Stimulated activated naive CD8-positive, alpha-beta T cell treated with anti-CD3 and anti-CD28 coated beads, Interleukin-15, amount 100 ng/mL, for 72 hours (primary cell): Measurements from ENCODE around the gene PHACTR1.
"Not testable (repeated sequence)": the region's sequence is repeated elsewhere in the genome, so short reads cannot be mapped to it uniquely, and the experiment has no call there.

Experiments used
- ATAC-seq: fragments of 150-1000 bp; cut with Tn5 transposase; 2 replicates; pipeline ENCODE4 v1.10.0; 2021; ENCODE audit warnings: mild to moderate bottlenecking, moderate library complexity
- DNase-seq, 2 donors: peaks; one replicate each; pipeline ENCODE4 v3.0.0; 2021 to 2022
- H3K27ac Mint-ChIP-seq, 2 donors: one replicate each; pipeline ENCODE4 v1.8.0; 2022; ENCODE audit warnings: mild to moderate bottlenecking in 2 of 2, mixed read lengths in 2 of 2, moderate library complexity in 2 of 2
- H3K27me3 Mint-ChIP-seq: one replicate; pipeline ENCODE4 v1.8.0; 2022; ENCODE audit warnings: mixed read lengths
- H3K4me1 Mint-ChIP-seq: one replicate; pipeline ENCODE4 v1.8.0; 2022; ENCODE audit warnings: mild to moderate bottlenecking, mixed read lengths
- H3K4me3 Mint-ChIP-seq, 2 donors: one replicate each; pipeline ENCODE4 v1.8.0; 2022; ENCODE audit warnings: mild to moderate bottlenecking in 2 of 2, mixed read lengths in 2 of 2, moderate library complexity in 1 of 2
- H3K9me3 Mint-ChIP-seq, 2 donors: one replicate each; pipeline ENCODE4 v1.8.0; 2022; ENCODE audit warnings: mixed read lengths in 2 of 2

PHACTR1 gene

DNA sequence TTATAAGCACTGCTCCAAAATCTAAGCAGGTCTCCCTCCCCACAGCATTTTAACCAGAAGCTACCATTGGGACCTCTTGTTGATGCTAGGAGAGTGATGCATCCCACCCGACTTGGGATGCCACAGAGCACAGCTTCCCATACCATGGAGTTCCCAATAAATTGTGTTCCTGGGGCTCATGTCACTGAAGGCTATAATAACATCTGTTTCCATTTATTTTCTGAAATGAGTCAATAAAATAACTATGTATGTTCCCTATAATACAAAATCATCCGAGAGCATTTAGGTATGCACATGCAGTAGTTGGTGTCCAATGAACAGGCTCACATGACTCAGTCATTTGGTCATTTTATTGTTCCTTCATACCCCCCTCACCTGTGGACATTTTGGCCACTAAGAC, 407.6 kb downstream of the PHACTR1 start:
- ATAC-seq (no peak), DNase-seq (no peak)
- no peaks in the 10 kb centered on the region for H3K4me1 Mint-ChIP-seq
- H3K27me3 Mint-ChIP-seq, result peaks cover 16% of the 10 kb centered on the region
- no peaks in the 10 kb centered on the region for H3K9me3 Mint-ChIP-seq
- no peak overlapping the region for H3K4me3 Mint-ChIP-seq
- no peak overlapping the region for H3K27ac Mint-ChIP-seq

- no peaks in the 10 kb centered on the region for H3K9me3 Mint-ChIP-seq
- no peak for DNase-seq
- H3K4me1 Mint-ChIP-seq, result no peaks in the 10 kb centered on the region
- no peak overlapping the region for H3K27ac Mint-ChIP-seq
- peaks cover 11% of the 10 kb centered on the region for H3K27me3 Mint-ChIP-seq
- no peak overlapping the region for H3K4me3 Mint-ChIP-seq
- no peak for ATAC-seq
These were observed 409.3 kb downstream of the PHACTR1 start for GRCh38 chr6:13125841-13126240.

DNA sequence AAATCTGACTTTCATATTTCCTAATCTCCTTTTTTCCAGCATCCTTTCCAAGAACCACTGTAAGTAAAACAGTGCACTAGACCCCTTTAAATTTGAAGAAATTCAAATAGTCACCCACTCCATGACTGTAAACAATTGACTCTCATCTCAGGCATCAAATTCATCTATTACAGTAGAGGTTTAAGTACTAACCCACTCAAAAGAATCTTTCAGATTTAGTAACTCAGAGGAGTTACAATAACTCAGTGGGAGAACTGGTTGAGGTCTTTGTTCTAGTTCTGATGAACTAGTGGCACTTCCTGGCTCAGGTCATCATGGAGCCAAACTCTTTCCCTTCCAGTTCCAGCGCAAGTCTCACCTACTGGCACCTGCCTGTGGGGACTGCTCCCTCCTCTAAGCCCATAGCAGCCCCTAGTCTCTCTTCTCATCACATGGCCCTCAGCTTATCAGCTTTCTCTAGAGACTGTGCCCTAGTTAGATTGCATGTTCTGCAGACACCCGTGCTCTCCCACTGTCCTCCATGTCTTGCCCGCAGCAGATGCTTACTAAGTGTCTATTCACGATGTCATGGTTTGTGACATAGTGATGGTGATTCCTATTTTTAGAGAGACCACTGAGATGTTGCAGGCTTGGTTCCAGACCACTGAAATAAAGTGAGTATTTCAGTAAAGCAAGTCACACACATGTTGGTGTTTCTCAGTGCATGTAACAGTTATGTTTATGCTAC, 415.5 kb downstream of the PHACTR1 start:
- Mint-ChIP-seq H3K27me3 (peaks cover 9% of the 10 kb centered on the region), H3K4me3 (no peak overlapping the region), H3K27ac (no peak overlapping the region), H3K4me1 (no peaks in the 10 kb centered on the region), H3K9me3 (no peaks in the 10 kb centered on the region)
- DNase-seq (no peak), ATAC-seq (no peak)

- not testable (repeated sequence) for H3K27me3 Mint-ChIP-seq, H3K4me3 Mint-ChIP-seq, DNase-seq, H3K4me1 Mint-ChIP-seq, ATAC-seq, H3K9me3 Mint-ChIP-seq, H3K27ac Mint-ChIP-seq
These were observed 417.3 kb downstream of the PHACTR1 start for GRCh38 chr6:13133894-13134293.

GRCh38 chr6:13135152-13135551, 418.6 kb downstream of the PHACTR1 start:
- ATAC-seq, result no peak
- no peak for DNase-seq
- Mint-ChIP-seq H3K4me3 (no peak overlapping the region), H3K9me3 (no peaks in the 10 kb centered on the region), H3K27ac (no peak overlapping the region), H3K4me1 (no peaks in the 10 kb centered on the region), H3K27me3 (peaks cover 3% of the 10 kb centered on the region)

- H3K4me1 Mint-ChIP-seq, result no peaks in the 10 kb centered on the region
- H3K9me3 Mint-ChIP-seq, result no peaks in the 10 kb centered on the region
- DNase-seq, result no peak
- no peak for ATAC-seq
- H3K27me3 Mint-ChIP-seq, result no peaks in the 10 kb centered on the region
- no peak overlapping the region for H3K4me3 Mint-ChIP-seq
- no peak overlapping the region for H3K27ac Mint-ChIP-seq
These were observed 422.6 kb downstream of the PHACTR1 start for GRCh38 chr6:13139119-13139518.

- Mint-ChIP-seq H3K4me3 (no peak overlapping the region), H3K4me1 (no peaks in the 10 kb centered on the region), H3K9me3 (no peaks in the 10 kb centered on the region), H3K27me3 (no peaks in the 10 kb centered on the region), H3K27ac (no peak overlapping the region)
- no peak for DNase-seq
- no peak for ATAC-seq
These were observed 424.4 kb downstream of the PHACTR1 start for GRCh38 chr6:13140980-13141379.

- Mint-ChIP-seq H3K27ac (no peak overlapping the region), H3K4me3 (no peak overlapping the region), H3K9me3 (no peaks in the 10 kb centered on the region), H3K4me1 (no peaks in the 10 kb centered on the region), H3K27me3 (no peaks in the 10 kb centered on the region)
- ATAC-seq (no peak), DNase-seq (no peak)
These were observed 424.8 kb downstream of the PHACTR1 start for GRCh38 chr6:13141387-13141786.

GRCh38 chr6:13142611-13143010, 426.0 kb downstream of the PHACTR1 start:
- Mint-ChIP-seq H3K4me1 (no peaks in the 10 kb centered on the region), H3K27ac (no peak overlapping the region), H3K9me3 (no peaks in the 10 kb centered on the region), H3K4me3 (no peak overlapping the region), H3K27me3 (no peaks in the 10 kb centered on the region)
- DNase-seq, result no peak
- ATAC-seq, result no peak

DNA sequence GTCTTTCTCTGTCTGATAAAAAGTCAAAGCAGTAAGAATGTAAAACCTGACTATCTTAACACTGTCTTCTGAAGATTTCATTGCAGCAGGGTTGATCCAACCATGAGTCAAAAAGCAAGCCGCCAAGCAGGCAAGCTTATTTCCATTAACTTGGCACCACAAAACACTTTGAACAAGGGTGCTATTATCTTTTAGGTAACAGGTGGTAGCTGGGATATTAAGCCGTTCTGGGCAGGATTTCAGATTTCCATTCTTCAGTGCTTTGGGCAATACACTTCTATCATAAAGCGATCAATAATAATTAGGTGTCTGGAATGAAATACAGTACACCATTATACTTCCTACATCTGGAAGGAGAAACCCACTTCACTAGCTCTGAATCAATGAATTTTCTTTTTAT, 429.9 kb downstream of the PHACTR1 start:
- ATAC-seq (no peak), DNase-seq (no peak)
- H3K4me1 Mint-ChIP-seq, result no peaks in the 10 kb centered on the region
- no peak overlapping the region for H3K4me3 Mint-ChIP-seq
- H3K27ac Mint-ChIP-seq, result no peak overlapping the region
- H3K9me3 Mint-ChIP-seq, result no peaks in the 10 kb centered on the region
- H3K27me3 Mint-ChIP-seq, result no peaks in the 10 kb centered on the region

GRCh38 chr6:13147376-13147775, 430.8 kb downstream of the PHACTR1 start:
- ATAC-seq, result no peak
- Mint-ChIP-seq H3K4me3 (no peak overlapping the region), H3K9me3 (no peaks in the 10 kb centered on the region), H3K4me1 (no peaks in the 10 kb centered on the region), H3K27ac (no peak overlapping the region), H3K27me3 (peaks cover 1% of the 10 kb centered on the region)
- DNase-seq, result no peak

DNA sequence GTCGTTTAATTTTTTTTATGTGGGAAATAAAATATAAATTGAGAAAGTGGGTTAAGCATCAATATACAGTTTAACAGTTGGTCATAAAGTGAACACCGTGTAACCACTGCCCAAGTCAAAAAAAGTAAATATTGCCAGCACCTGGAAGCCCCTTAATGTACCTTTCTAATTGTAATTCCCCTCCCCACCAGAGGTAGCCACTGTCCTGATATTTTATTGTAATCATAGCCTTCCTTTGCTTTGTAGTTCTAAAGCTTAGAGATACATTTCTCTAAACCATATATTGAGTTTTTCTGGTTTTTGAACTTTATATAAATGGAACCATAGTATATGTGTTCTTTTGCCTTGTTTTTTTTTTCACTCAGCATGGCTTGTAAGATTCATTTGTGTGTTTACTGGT, 431.2 kb downstream of the PHACTR1 start:
- H3K27me3 Mint-ChIP-seq, result peaks cover 5% of the 10 kb centered on the region
- no peak overlapping the region for H3K4me3 Mint-ChIP-seq
- no peaks in the 10 kb centered on the region for H3K4me1 Mint-ChIP-seq
- no peaks in the 10 kb centered on the region for H3K9me3 Mint-ChIP-seq
- ATAC-seq (no peak), DNase-seq (no peak)
- H3K27ac Mint-ChIP-seq, result no peak overlapping the region

- Mint-ChIP-seq H3K9me3 (no peaks in the 10 kb centered on the region), H3K27me3 (peaks cover 8% of the 10 kb centered on the region), H3K4me3 (no peak overlapping the region), H3K27ac (no peak overlapping the region), H3K4me1 (no peaks in the 10 kb centered on the region)
- ATAC-seq (no peak), DNase-seq (no peak)
These were observed 436.2 kb downstream of the PHACTR1 start for GRCh38 chr6:13152764-13153163.

GRCh38 chr6:13156381-13156780, 439.8 kb downstream of the PHACTR1 start:
- DNase-seq (no peak), ATAC-seq (no peak)
- no peaks in the 10 kb centered on the region for H3K4me1 Mint-ChIP-seq
- H3K9me3 Mint-ChIP-seq, result no peaks in the 10 kb centered on the region
- H3K27me3 Mint-ChIP-seq, result peaks cover 8% of the 10 kb centered on the region
- no peak overlapping the region for H3K4me3 Mint-ChIP-seq
- H3K27ac Mint-ChIP-seq, result no peak overlapping the region

DNA sequence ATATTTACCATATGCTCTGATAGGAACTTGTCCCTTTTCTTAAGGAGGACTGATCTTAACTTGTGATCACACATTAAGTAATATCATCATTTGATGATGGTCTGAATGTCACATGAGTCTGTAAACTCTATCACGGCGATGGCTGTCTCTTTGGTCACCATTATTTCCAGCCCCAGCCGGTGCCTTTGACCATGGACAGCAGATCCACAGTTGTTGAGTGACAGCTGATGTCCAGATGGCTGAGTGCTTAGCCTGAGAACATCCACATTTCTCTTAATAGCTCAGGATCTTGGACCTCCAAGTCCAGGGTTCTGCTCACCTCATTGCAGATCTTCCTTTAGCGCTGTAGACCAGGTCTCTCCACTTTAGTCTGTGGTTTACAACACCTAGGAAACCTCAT, 440.7 kb downstream of the PHACTR1 start:
- Mint-ChIP-seq H3K27me3 (peaks cover 7% of the 10 kb centered on the region), H3K27ac (no peak overlapping the region), H3K4me1 (no peaks in the 10 kb centered on the region), H3K4me3 (no peak overlapping the region), H3K9me3 (no peaks in the 10 kb centered on the region)
- ATAC-seq (no peak), DNase-seq (no peak)

GRCh38 chr6:13159300-13159699, 442.7 kb downstream of the PHACTR1 start:
- no peak for DNase-seq
- ATAC-seq, result no peak
- H3K4me1 Mint-ChIP-seq, result peaks cover 6% of the 10 kb centered on the region
- no peaks in the 10 kb centered on the region for H3K27me3 Mint-ChIP-seq
- no peak overlapping the region for H3K4me3 Mint-ChIP-seq
- H3K9me3 Mint-ChIP-seq, result no peaks in the 10 kb centered on the region
- no peak overlapping the region for H3K27ac Mint-ChIP-seq

DNA sequence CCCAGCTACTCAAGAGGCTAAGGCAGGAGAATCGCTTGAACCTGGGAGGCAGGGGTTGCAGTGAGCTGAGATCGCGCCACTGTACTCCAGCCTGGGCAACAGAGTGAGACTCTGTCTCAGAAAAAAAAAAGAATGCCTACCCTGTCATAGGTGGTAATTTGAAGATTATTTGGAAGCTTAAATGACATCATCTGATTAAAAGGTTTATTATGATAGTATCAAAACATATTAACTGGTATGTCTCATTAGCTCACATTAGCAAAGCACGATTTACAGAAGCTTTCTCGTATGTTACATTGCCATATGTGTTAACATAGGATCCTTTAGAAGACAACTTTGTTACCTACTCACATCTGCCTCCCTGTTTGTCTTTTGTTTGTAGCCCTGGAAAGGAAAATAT, 443.3 kb downstream of the PHACTR1 start:
- DNase-seq, ATAC-seq, H3K27ac Mint-ChIP-seq, H3K27me3 Mint-ChIP-seq, H3K4me3 Mint-ChIP-seq, H3K4me1 Mint-ChIP-seq, H3K9me3 Mint-ChIP-seq: not testable (repeated sequence)
